GM20431 (cell line): ENCODE data around the gene BIRC2.

Source experiments
- in situ Hi-C: fragments of 300-500 bp; cut with MseI, MboI; formaldehyde crosslinking; loops from one replicate; pipeline ENCODE4 v1.15.0; 2020; ENCODE audit warnings: low sequenced_read_pairs; ENCODE audit not compliant: unreplicated experiment

The BIRC2 gene

GRCh38 chr11:102421261-102421660, 74.2 kb downstream of the BIRC2 start:
- in situ Hi-C loops, result no loop called here

DNA sequence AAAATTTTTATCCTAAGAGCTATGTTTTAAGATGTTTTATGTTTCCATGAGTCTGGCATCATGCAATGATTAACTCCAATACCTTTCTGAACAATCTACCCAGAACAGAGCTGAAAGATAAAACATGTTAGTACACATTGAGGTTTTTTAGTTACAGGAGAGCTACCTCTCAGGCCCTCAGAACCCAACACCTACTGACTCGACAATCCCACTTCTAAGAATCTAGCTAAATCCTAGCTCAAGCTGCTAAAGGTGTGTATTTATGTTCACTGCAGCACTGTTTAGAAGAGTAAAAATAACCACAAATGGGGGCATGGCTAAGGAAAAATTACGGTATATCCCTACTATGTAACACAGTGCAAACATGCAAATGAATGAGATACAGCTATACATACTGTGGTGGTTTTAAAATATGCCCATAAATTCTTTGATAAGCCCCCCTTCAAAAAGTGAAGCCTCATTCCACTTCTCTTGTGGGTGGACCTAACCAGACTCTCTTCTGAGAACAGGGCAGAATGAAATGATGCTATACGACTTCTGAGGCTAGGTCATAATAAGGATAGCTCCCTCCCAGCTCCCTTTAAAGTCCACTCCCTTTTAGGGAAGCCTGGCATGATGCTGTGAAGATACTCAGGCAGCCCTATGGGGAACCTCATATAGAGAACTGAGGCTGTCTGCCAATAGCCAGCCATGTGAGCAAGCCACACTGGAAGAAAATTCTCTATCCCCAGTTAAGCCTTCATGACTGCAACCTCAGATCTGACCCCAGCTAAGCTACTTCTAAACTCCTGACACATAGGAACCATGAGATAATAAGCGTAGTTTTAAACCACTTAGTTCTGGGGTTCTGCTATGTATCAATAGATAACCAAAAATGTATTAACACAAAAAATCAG, 76.1 kb downstream of the BIRC2 start:
- in situ Hi-C loops, result no loop called here

GRCh38 chr11:102423936-102424335, 76.9 kb downstream of the BIRC2 start:
- in situ Hi-C loops, result no loop called here

DNA sequence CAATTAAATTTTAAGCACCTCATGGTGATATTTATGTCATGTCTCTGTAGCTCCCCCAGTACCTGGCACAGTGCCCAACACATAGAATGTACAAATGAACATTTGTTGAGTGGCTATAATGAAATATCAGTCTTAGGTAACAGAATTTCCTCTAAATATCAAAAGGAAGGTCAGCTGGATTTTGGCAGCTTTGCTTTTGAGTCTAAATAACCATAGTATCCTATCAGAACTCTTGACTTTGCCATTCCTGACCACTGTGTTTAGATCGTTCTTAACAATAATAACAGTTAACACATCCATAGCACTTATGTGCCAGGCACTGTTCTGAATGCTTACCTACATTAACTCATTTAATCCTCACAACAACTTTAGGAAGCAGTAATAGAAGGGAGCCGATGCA, 79.0 kb downstream of the BIRC2 start:
- in situ Hi-C loops, result no loop called here

GRCh38 chr11:102426570-102426969, 79.6 kb downstream of the BIRC2 start:
- in situ Hi-C loops, result no loop called here

DNA sequence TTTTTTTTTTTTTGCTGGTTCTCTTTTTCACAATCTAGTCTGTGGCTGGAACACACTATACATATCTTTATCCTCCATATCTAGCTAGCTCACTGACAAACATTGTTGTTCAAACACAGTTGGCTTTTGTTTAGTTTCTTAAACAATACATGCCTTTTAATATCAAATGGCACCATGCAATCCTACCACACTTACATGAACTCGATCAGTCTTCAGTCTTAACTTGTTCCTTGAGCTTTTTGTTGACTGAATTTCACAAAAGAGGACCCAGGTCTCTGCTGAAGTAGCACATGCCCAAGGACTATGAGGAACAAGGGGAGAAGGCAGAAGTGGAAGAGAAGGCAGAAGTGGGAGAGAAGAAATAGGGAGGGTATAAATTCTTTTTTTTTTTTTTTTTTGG, 80.1 kb downstream of the BIRC2 start:
- in situ Hi-C loops, result no loop called here
